NOMO-1 (cell line): ENCODE measurements around the gene TRIM9.
A peak's percentile ranks its signal among the peaks of the same experiment; 100 is the strongest.

Experiments used
- DNase-seq, 2 experiments: peaks; one replicate each; lab custom pipeline; 2025; ENCODE audit not compliant: unreplicated experiment in 2 of 2; lab: John Stamatoyannopoulos, UW

Gene TRIM9

GRCh38 chr14:51093371-51094281, 1.3 kb downstream of the TRIM9 start:
- DNase-seq = peak; percentile 23 to 36

DNA sequence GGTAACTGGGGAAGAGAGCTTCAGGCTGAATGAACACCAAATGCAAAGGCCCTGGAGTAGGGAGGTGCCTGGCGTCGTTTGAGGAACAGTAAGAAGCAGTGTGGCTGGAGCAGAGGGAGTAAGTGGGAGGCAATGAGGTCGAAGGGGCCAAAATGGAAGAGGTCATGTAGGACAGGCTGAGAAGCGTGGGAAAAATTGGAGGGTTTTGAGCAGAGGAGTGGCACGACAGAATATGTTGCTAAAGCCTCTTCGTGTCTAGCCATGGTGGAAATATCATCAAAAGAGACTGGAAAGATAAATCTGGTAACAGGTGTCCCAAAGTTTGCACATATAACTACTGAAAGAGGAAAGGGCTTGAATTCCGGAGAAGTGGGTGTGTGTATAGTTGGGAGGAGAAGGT, 1.9 kb downstream of the TRIM9 start:
- no peak for DNase-seq

- no peak for DNase-seq
Measured at GRCh38 chr14:51089278-51089677, 5.6 kb downstream of the TRIM9 start.

GRCh38 chr14:51087031-51087441, 7.9 kb downstream of the TRIM9 start:
- no peak for DNase-seq

- DNase-seq = no peak
Measured at GRCh38 chr14:51086044-51086443, 8.9 kb downstream of the TRIM9 start.

DNA sequence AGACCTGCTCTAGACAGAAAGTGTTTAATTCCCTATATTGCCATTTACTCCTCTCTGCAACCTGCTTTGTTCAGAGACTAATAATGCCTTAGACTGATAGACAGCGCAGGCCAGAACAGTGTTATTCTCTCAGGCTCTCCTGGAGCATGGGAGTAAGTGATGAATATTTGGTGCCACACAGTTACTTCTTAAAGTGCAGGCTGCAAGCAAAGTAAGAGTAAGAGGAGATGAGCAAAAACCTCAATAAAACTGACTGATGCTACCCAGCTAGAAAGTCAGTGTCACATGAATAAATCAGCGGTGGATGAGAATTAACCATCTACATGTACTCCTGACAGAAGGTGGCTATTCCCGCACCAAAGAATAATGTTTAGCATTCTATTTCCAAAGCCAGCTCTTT, 9.9 kb downstream of the TRIM9 start:
- DNase-seq = no peak

DNA sequence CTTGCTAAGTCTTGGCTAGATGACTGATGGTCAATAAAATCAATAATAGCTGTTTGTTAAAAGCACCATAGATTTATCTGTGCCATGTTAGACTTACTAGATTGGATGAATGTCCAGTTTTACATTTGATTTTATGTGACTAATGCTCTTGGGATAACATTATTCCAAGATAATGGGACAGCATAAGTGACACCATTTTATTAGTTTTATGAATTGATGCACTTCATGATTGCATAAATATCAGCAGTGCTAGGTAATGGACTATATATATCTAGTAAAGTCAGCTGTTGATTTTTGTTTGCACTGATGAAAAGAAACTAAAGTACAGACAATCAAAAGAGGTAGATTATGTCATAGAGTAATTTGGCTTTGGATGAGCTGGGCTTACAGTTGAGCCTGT, 10.4 kb downstream of the TRIM9 start:
- no peak for DNase-seq

DNA sequence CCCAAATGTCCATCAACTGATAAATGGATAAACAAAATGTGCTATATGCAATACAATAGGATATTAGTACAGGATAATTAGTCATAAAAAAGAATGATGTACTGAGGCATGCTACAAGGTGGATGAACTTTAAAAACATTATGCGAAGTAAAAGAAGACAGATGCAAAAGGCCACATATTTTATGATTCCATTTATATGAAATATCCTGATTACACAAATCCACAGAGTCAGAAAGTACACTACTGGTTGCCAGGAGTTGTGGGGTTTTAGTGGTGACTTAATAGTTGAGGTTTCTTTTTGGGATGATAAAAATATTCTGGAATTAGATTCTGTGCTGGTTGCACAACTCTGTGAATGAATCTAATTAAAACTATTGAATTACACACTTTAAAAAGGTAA, 12.6 kb downstream of the TRIM9 start:
- no peak for DNase-seq

DNA sequence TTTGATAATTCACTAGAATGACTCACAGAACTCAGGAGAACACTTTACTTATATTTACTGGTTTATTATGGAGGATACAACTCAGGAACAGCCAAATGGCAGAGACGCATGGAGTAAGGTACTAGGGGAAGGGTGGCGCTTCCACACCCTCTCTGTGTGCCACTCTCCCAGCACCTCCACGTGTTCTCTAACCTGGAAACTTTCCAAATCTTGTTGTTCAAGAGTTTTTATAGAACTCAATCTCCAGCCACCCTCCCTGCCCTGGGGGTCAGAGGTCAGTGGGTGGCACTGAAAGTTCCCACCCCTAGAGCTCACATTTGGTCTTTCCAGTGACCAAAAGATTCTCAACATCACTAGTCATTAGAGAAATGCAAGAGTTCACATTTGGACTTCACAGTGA, 13.2 kb downstream of the TRIM9 start:
- no peak for DNase-seq

- no peak for DNase-seq
Measured at GRCh38 chr14:51081209-51081608, 13.7 kb downstream of the TRIM9 start.

GRCh38 chr14:51080645-51081044, 14.3 kb downstream of the TRIM9 start:
- DNase-seq = no peak

DNA sequence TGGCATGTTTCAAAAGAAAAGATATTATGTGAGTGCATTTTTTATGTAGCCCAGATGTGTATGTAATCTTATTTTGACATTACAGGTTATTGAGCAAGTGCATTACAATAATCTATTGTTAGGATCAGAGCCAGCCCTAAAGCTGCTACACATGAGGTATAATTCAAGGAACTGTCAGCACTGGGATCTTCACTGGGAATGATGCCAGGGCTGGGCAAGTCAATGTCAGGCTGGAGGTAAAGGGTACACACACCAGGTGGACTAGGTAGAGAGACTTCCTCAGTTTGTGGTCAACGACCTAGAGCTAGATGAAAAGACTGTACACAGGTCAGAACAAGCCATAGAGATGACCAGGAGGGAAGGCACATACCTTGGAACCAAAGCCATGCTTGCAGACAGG, 15.4 kb downstream of the TRIM9 start:
- no peak for DNase-seq

DNA sequence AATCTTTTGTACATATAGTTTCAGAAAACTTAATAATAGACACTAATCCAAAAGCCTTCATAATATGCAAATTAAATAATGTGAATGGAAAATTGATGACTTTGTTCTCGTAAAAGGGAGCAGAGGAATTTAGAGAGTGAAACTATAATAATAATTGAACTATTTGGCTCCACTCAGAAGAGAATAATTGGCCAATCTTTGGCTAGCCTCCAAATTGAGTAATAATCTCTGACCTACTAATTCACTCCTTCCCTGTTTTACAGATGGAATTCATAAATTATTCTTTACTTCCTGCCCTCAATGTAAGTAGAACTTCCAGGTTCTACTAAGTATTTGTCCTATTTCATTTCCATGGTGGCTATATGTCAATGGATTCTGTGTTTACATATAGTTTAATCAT, 15.8 kb downstream of the TRIM9 start:
- peak; percentile 38 to 72 for DNase-seq

GRCh38 chr14:51074701-51075385, 20.1 kb downstream of the TRIM9 start:
- no peak for DNase-seq

DNA sequence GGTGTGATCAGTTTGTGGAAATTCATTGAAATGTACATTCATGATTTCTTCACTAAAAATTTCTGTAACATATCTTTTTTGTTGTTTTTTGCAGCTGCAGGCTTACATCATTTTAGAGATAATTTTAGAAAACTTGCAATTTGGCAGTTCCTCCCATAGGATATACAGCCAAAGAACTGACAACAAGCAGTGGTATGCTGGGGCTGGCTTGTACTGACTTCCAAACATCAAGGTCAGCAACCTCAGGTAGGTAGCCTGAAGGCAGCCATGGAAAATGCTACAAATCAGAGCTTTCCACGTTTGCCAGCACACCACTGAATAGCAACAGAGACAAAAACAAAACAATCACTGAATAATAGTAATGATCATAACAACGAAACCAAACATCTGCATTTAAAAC, 21.2 kb downstream of the TRIM9 start:
- DNase-seq = no peak

DNA sequence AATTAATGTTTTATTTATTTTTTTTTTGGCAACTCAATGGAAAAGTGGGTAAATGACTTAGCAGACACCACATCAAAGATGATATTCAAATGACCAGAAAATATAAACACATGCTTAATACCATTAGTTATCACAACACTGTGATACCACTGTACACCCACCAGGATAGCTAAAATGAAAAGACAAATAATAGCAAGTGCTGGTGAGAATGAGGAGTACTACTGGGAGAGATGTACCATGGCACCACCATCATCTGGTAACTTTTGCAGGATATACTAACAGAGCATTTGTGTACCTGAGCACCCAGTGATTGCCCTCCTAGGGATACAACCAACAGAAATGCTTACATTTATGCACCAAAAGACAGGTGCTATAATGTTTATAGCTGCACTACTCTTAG, 21.9 kb downstream of the TRIM9 start:
- DNase-seq = no peak

DNA sequence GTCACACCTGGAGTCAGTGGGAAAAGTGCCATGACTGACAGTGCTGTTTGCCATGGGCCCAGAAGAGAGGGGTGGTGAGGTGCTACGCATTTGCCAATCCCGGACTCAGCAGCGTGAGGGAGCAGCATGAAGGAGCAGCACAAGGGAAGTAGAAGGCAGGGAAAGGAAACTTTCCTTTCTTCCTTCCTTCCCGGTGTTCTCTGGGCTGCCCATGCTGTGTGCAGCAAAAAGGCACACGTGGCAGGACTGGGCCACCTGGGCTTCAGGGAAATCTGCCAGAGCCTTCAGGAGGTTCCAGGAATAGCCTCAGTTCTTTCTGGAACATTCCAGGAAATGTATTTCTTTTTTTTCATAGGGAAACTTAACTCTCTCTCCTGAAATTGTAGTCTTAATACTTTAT, 23.0 kb downstream of the TRIM9 start:
- no peak for DNase-seq

GRCh38 chr14:51070726-51071125, 24.2 kb downstream of the TRIM9 start:
- no peak for DNase-seq

DNA sequence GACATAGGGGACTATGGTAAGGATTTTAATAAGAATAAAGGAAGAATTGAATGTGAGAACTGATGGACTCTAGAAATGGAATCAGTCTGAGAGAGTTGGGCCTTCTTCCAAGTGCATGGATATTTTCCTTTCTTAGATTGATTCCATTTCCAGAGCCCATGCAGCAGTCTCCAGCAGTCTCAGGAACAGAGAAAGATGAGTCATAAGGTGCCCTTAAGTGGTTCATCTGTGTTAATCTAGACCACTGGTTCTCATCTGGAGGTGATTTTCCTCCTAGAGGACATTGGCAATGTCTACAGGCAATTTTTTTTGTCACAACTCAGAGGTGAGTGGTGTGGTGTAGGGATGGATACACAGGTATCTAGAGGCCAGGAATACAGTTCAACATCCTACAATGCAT, 25.9 kb downstream of the TRIM9 start:
- DNase-seq = no peak

DNA sequence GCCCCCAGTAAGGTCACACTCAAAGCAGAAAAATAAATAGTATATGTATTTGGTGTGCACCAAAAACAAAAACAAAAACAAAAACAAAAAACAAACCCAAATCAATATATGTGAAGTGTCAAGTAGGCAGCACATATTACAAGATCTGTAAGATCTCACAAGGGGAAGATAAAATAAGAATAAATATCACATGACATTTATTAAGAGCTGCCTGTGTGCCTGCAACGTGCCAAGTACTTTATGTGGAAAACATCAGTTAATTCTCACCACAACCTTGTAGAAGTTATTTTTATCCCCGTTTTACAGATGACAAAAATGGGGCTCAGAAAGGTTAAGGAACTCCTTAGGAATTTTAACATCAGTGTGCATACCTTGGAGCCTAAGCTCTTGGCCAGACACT, 26.6 kb downstream of the TRIM9 start:
- no peak for DNase-seq

DNA sequence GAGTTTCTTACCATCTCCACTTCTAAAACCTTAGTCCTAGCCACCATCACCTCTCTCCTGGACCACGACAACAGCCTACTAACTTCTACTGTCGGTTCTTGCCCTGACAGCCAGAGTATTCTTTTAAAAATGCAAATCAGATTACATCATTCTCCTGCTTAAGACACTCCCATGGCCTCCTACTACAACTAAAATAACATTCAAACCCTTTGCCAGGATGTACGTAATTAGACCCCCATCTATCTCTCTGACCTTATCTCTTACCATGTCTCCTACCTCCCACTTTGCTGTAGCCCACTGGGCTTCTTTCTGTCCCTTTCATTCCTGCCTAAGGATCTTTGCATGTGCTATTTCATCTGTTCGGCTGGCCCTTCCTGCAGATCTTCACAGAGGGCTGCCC, 27.6 kb downstream of the TRIM9 start:
- no peak for DNase-seq

GRCh38 chr14:51066576-51066975, 28.3 kb downstream of the TRIM9 start:
- no peak for DNase-seq
